ENCODE results near the gene NT5C.
A peak's percentile ranks its signal among the peaks of the same experiment; 100 is the strongest.

NT5C gene

GRCh38 chr17:75097865-75098264 lies 33.7 kb downstream of the NT5C start:
- no peak for DNase-seq (ENCODE audit: low read depth, low spot score)
- no peak overlapping the region for H3K27ac ChIP-seq

GRCh38 chr17:75096082-75096625 lies 35.4 kb downstream of the NT5C start:
- peak overlapping the region; percentile 58 for H3K27ac ChIP-seq
- peak; percentile 95 for DNase-seq (ENCODE audit: low read depth, low spot score)

- DNase-seq (ENCODE audit: low read depth, low spot score): no peak
- H3K27ac ChIP-seq: no peak overlapping the region
Measured at GRCh38 chr17:75094871-75095399, 36.6 kb downstream of the NT5C start.

GRCh38 chr17:75093548-75094158 lies 37.9 kb downstream of the NT5C start:
- H3K27ac ChIP-seq: no peak overlapping the region
- DNase-seq (ENCODE audit: low read depth, low spot score): no peak

- H3K27ac ChIP-seq: no peak overlapping the region
- DNase-seq (ENCODE audit: low read depth, low spot score): no peak
Measured at GRCh38 chr17:75091855-75092327, 39.7 kb downstream of the NT5C start.

- H3K27ac ChIP-seq: no peak overlapping the region
- DNase-seq (ENCODE audit: low read depth, low spot score): no peak
Measured at GRCh38 chr17:75090871-75091854, 40.4 kb downstream of the NT5C start.

GRCh38 chr17:75088465-75089417 lies 42.8 kb downstream of the NT5C start:
- H3K27ac ChIP-seq: peak overlapping the region; percentile 77
- DNase-seq (ENCODE audit: low read depth, low spot score): no peak

- H3K27ac ChIP-seq: peak within 1 kb of the TSS; percentile 77
- DNase-seq (ENCODE audit: low read depth, low spot score): no peak
Measured at GRCh38 chr17:75087558-75088453, 43.7 kb downstream of the NT5C start, which contains the start of gene SLC16A5. TSS of gene SLC16A5 (plus strand) at chr17:75087954. CDS start at chr17:75093637, 5,683 bp downstream.

GRCh38 chr17:75087182-75087557 lies 44.4 kb downstream of the NT5C start:
- peak overlapping the region; percentile 77 for H3K27ac ChIP-seq
- DNase-seq (ENCODE audit: low read depth, low spot score): no peak

GRCh38 chr17:75086496-75087181 lies 44.9 kb downstream of the NT5C start:
- H3K27ac ChIP-seq: peak overlapping the region; percentile 77
- no peak for DNase-seq (ENCODE audit: low read depth, low spot score)

- no peak overlapping the region for H3K27ac ChIP-seq
- no peak for DNase-seq (ENCODE audit: low read depth, low spot score)
Measured at GRCh38 chr17:75084039-75084660, 47.4 kb downstream of the NT5C start.

- no peak overlapping the region for H3K27ac ChIP-seq
- no peak for DNase-seq (ENCODE audit: low read depth, low spot score)
Measured at GRCh38 chr17:75082683-75083082, 48.9 kb downstream of the NT5C start.

- DNase-seq (ENCODE audit: low read depth, low spot score): no peak
- no peak overlapping the region for H3K27ac ChIP-seq
Measured at GRCh38 chr17:75081611-75082540, 49.7 kb downstream of the NT5C start.
